A673 (cell line): ENCODE data around the gene XPO6.

ENCODE experiments used
- CTCF ChIP-seq: fragments of 300-800, 200-600 bp; sonication (generic); conservative IDR thresholded peaks from 2 replicates; pipeline ENCODE4 v1.5.1; 2017; ENCODE audit warnings: low read depth, mild to moderate bottlenecking, antibody characterized with exemption, low read length, moderate library complexity, mixed read lengths
- EZH2 ChIP-seq: fragments of 200-600 bp; sonication (generic); IDR thresholded peaks from 2 replicates; pipeline ENCODE4 v1.6.1; 2017; ENCODE audit warnings: borderline replicate concordance, low read depth, mild to moderate bottlenecking, mixed read lengths, antibody characterized with exemption, low read length; ENCODE audit not compliant: poor library complexity, severe bottlenecking

GRCh38 chr16:28163699-28164098, 48.1 kb downstream of the XPO6 start:
- TF ChIP-seq EZH2 (no peak), CTCF (no peak)
